Stomach (tissue), 4 donors: Measurements from ENCODE around the gene GRB10.

Experiments used
- POLR2AphosphoS5 ChIP-seq, 3 donors: sonication (generic); formaldehyde crosslinking; IDR thresholded peaks; one replicate each; pipeline ENCODE4 v1.6.1; 2016; ENCODE audit warnings: antibody characterized with exemption in 3 of 3
- TF ChIP-seq, protein P1 (sequence below), 7 experiments: fragments of 450-650 bp in 4 of 7; fragments of 200-600 bp in 3 of 7; sonication (generic) in 3 of 7; IDR thresholded peaks; one replicate each; pipeline ENCODE4 v1.5.1; 2016 to 2019; ENCODE audit warnings: antibody characterized with exemption in 7 of 7, control low read depth in 2 of 7, mild to moderate bottlenecking in 1 of 7

DNA sequence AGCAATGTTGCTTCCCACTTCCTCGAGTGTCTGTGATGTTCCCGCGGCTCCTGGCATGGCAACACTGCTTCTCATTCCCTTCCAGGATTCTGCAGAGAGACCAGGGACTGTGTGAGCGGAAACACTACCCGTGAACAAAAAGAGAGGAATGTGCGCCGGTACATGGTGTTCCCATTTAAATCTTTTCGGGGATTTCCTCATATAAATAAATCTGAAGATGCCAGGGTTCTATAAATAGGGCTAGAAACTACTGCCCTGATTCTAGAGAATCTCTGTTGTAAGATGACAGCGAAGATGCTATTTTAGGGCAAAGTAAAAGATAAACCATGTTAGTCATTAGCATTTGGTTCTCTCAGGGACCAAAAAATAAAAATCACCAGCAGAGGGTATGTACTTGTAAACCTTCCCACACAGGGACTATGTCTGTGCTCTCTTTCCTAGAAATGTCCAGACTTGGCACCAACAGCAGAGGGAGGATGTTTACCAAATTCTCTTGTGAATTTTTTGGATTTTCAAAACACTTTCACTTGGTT is 125.3 kb downstream of the GRB10 start:
- TF ChIP-seq, protein P1, sequence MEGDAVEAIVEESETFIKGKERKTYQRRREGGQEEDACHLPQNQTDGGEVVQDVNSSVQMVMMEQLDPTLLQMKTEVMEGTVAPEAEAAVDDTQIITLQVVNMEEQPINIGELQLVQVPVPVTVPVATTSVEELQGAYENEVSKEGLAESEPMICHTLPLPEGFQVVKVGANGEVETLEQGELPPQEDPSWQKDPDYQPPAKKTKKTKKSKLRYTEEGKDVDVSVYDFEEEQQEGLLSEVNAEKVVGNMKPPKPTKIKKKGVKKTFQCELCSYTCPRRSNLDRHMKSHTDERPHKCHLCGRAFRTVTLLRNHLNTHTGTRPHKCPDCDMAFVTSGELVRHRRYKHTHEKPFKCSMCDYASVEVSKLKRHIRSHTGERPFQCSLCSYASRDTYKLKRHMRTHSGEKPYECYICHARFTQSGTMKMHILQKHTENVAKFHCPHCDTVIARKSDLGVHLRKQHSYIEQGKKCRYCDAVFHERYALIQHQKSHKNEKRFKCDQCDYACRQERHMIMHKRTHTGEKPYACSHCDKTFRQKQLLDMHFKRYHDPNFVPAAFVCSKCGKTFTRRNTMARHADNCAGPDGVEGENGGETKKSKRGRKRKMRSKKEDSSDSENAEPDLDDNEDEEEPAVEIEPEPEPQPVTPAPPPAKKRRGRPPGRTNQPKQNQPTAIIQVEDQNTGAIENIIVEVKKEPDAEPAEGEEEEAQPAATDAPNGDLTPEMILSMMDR (IDR thresholded peaks at IDR 0.05), result peak in 1 of 7 experiments; percentile 20
- TF ChIP-seq POLR2AphosphoS5 (IDR thresholded peaks at IDR 0.05), result peak; percentile 85 to 90 (median 90)
